HL-60 (cell line): ENCODE data around the gene ERO1A.

Experiments
- DNase-seq, 2 experiments: peaks; one replicate each; pipeline ENCODE4 v3.0.0-alpha.2; 2010 to 2020; ENCODE audit warnings: low read depth in 1 of 2, low spot score in 1 of 2
- H3K27ac ChIP-seq: fragments of 250-450 bp; sonication (Bioruptor Pico); replicated peaks from 2 replicates; pipeline ENCODE4 v1.5.1; 2020; ENCODE audit warnings: mild to moderate bottlenecking, moderate library complexity
- H3K27me3 ChIP-seq: fragments of 250-450 bp; sonication (Bioruptor Pico); 2 replicates; pipeline ENCODE4 v1.5.1; 2021; ENCODE audit warnings: mild to moderate bottlenecking, moderate library complexity; ENCODE audit not compliant: insufficient read depth, poor library complexity, severe bottlenecking
- H3K4me3 ChIP-seq: replicated peaks from 2 replicates; pipeline ENCODE4 v1.5.1; 2011; ENCODE audit warnings: mild to moderate bottlenecking, control low read depth, low read length; ENCODE audit not compliant: insufficient read depth
- GABPA ChIP-seq: IDR thresholded peaks from 2 replicates; pipeline ENCODE4 v1.6.1; 2012; ENCODE audit warnings: low read depth
- POLR2AphosphoS5 ChIP-seq: IDR thresholded peaks from 2 replicates; pipeline ENCODE4 v1.6.1; 2012; ENCODE audit warnings: low read depth
- SPI1 ChIP-seq: IDR thresholded peaks from 2 replicates; pipeline ENCODE4 v1.6.1; 2012; ENCODE audit warnings: low read depth, mild to moderate bottlenecking, borderline replicate concordance
- TF ChIP-seq, protein P1 (sequence below): IDR thresholded peaks from 2 replicates; pipeline ENCODE4 v1.6.1; 2012; ENCODE audit warnings: low read depth; ENCODE audit not compliant: insufficient replicate concordance
- TF ChIP-seq, protein P2 (sequence below): IDR thresholded peaks from one replicate; pipeline ENCODE4 v1.5.1; 2011; ENCODE audit warnings: low read length, control low read depth, inconsistent platforms; ENCODE audit not compliant: insufficient read depth

Gene ERO1A

DNA sequence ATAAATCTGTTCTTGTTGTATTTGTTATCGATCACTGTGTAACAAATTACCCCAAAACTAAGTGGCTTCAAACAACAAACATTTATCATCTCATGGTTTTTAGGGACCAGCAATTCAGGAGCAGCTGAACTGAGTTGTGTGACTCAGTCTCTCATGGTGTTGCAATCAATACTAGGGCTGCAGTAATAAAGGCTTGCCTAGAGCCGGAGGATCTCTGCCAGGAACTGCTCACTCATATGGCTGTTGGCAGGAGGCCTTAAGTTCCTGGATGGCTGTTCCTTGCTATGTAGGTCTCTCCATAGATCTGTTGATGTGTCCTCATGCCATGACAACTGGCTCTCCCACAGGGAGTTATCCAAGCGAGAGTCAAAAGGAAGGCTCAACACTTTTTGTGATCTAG lies 7.9 kb upstream of the ERO1A start:
- Histone ChIP-seq H3K27me3 (no peaks in the 10 kb centered on the region), H3K4me3 (no peak overlapping the region), H3K27ac (no peak overlapping the region)
- TF ChIP-seq GABPA = no peak
- TF ChIP-seq, protein P1, sequence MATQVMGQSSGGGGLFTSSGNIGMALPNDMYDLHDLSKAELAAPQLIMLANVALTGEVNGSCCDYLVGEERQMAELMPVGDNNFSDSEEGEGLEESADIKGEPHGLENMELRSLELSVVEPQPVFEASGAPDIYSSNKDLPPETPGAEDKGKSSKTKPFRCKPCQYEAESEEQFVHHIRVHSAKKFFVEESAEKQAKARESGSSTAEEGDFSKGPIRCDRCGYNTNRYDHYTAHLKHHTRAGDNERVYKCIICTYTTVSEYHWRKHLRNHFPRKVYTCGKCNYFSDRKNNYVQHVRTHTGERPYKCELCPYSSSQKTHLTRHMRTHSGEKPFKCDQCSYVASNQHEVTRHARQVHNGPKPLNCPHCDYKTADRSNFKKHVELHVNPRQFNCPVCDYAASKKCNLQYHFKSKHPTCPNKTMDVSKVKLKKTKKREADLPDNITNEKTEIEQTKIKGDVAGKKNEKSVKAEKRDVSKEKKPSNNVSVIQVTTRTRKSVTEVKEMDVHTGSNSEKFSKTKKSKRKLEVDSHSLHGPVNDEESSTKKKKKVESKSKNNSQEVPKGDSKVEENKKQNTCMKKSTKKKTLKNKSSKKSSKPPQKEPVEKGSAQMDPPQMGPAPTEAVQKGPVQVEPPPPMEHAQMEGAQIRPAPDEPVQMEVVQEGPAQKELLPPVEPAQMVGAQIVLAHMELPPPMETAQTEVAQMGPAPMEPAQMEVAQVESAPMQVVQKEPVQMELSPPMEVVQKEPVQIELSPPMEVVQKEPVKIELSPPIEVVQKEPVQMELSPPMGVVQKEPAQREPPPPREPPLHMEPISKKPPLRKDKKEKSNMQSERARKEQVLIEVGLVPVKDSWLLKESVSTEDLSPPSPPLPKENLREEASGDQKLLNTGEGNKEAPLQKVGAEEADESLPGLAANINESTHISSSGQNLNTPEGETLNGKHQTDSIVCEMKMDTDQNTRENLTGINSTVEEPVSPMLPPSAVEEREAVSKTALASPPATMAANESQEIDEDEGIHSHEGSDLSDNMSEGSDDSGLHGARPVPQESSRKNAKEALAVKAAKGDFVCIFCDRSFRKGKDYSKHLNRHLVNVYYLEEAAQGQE = no peak
- TF ChIP-seq, protein P2, sequence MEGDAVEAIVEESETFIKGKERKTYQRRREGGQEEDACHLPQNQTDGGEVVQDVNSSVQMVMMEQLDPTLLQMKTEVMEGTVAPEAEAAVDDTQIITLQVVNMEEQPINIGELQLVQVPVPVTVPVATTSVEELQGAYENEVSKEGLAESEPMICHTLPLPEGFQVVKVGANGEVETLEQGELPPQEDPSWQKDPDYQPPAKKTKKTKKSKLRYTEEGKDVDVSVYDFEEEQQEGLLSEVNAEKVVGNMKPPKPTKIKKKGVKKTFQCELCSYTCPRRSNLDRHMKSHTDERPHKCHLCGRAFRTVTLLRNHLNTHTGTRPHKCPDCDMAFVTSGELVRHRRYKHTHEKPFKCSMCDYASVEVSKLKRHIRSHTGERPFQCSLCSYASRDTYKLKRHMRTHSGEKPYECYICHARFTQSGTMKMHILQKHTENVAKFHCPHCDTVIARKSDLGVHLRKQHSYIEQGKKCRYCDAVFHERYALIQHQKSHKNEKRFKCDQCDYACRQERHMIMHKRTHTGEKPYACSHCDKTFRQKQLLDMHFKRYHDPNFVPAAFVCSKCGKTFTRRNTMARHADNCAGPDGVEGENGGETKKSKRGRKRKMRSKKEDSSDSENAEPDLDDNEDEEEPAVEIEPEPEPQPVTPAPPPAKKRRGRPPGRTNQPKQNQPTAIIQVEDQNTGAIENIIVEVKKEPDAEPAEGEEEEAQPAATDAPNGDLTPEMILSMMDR = no peak
- TF ChIP-seq POLR2AphosphoS5 = no peak
- no peak for TF ChIP-seq SPI1
- peak; percentile 47 to 77 for DNase-seq

DNA sequence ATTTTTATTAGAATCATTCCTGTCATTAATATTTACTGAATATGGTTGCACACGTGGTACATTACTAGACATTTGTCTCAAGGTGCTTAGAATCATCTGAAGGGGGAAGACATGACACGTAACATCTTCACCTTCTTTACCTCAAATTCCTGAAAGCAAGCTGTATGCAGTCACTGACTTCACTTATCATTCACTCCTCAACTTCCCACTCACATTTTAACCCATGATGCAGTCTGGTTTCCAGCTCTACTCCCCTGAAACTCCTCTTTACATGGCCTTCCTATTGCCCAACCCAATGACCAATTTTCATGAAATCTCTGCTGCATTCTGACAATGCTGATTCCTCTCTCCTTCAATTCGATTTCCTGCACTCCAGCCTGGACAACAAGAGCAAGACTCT lies 5.9 kb upstream of the ERO1A start:
- H3K27me3 ChIP-seq = no peaks in the 10 kb centered on the region
- DNase-seq = no peak
- H3K4me3 ChIP-seq = no peak overlapping the region
- no peak overlapping the region for H3K27ac ChIP-seq
- TF ChIP-seq POLR2AphosphoS5 (no peak), SPI1 (no peak), GABPA (no peak)
- TF ChIP-seq, protein P2 = no peak
- TF ChIP-seq, protein P1 = no peak

DNA sequence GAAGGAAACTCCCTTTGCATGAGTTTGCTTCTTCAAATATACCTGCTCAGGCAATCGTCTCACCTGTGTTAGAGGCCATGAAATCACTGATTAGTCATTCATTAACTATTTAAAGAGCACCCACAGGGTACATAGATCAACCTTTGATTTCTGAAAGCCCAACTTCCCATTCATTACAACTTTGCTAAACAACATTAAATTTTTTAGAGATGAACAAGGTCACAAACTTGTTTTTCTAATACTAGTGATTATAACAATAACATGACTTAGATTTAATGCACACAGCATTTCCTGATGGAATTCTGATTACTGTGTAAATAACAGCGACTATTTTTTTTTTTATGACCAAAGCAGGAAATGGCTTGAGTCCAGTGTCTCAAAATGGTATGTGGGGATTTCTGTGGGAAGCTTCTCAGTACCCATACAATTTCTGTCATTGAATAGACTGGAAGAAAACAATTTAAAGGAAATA lies 5.4 kb upstream of the ERO1A start:
- no peak for DNase-seq
- Histone ChIP-seq H3K4me3 (no peak overlapping the region), H3K27ac (no peak overlapping the region), H3K27me3 (no peaks in the 10 kb centered on the region)
- TF ChIP-seq GABPA = no peak

DNA sequence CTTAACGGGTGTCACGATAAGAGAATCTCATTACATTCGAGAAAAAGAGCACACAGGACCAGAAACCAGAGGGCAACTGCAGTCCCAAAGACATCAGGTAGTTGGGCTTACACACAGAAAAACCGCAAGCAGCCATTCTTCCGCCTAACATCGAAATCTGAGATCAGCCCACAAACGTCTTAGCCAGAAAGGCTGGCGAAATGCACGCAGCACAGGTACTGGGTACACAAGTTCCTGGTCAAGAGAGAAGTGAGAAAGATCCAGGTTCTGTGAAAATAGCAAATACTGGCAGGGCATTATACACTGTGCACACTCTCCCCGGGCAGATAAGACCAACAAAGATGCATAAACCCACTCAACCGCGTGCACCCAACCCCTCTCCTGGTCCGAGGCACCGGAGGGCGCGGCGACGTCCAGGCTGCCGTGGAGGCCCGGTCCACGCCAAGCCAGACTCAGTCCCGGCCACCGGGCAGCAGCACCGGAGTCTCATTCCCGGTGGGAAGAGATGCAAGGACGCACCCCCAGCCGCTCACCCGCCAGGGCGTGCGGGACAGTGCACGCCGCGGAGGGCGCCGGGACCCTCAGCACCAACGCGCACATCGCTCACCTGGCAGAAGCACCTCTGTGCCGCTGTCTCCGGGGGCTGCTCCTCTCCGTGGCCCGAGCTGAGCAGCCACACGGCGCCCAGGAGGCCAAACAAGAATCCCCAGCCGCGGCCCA lies 437 bp downstream of the ERO1A start:
- TF ChIP-seq GABPA (no peak), SPI1 (no peak), POLR2AphosphoS5 (no peak)
- TF ChIP-seq, protein P1 = no peak
- TF ChIP-seq, protein P2 = no peak
- peak overlapping the region; percentile 91 for H3K27ac ChIP-seq
- H3K4me3 ChIP-seq = peak overlapping the region; percentile 99
- DNase-seq = peak in 1 of 2 experiments; percentile 84
- no peaks in the 10 kb centered on the region for H3K27me3 ChIP-seq
